ENCODE measurements around the gene BTF3. TPM values are rescaled to one million over a fixed set of nuclear protein-coding genes. Genes with fewer than 3 reads are reported as not detected.
"Not testable (repeated sequence)": the region's sequence is repeated elsewhere in the genome, so short reads cannot be mapped to it uniquely, and the experiment has no call there.

BTF3 gene
- total and polyA plus RNA-seq, 2 of the 8 experiments (the other 6 are each of a cell fraction or from before 2014, with no cell fraction given) = 396 to 754 TPM

DNA sequence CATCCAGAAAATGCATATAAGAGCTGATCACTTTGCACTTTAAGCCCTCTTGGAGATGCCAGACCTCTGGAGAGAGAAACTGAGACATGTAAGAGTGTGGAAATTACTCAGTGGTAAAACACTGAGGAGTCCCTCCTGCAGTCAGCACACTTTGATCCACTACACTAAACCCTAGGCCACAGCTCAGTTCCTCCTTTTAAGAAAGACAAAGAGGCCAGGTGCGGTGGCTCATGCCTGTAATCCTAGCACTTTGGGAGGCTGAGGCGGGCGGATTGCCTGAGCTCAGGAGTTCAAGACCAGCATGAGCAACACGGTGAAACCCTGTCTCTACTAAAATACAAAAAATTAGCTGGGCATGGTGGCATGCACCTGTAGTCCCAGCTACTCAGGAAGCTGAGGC lies 11.0 kb upstream of the BTF3 start:
- not testable (repeated sequence) for H3K14ac ChIP-seq (ENCODE audit: insufficient read length); H2BK15ac ChIP-seq (ENCODE audit: low read length); FAIRE-seq; H3K4ac ChIP-seq (replicated peaks; ENCODE audit: insufficient read length, low read depth, low read length); H4K20me1 ChIP-seq (replicated peaks in 1 of 2; ENCODE audit: control insufficient read depth in 1 of 2, insufficient read depth in 2 of 2, low read length in 2 of 2); H2AFZ ChIP-seq (ENCODE audit: low read length); H3K27me3 ChIP-seq (replicated peaks in 1 of 4; ENCODE audit: control insufficient read depth in 3 of 4, extremely low read depth in 1 of 4, insufficient read depth in 3 of 4, low read length in 3 of 4); H3K79me1 ChIP-seq (ENCODE audit: low read depth, low read length); H3K36me3 ChIP-seq (ENCODE audit: control insufficient read depth in 2 of 4, insufficient read depth in 4 of 4, low read length in 3 of 4); H3K23me2 ChIP-seq (ENCODE audit: low read depth, low read length); H3K9me3 ChIP-seq (ENCODE audit: insufficient read depth in 2 of 2, low read depth in 1 of 2, low read length in 1 of 2); H2BK12ac ChIP-seq (ENCODE audit: low read depth, low read length); H3K79me2 ChIP-seq (ENCODE audit: control insufficient read depth in 1 of 2, insufficient read depth in 2 of 2, low read length in 2 of 2); H3K23ac ChIP-seq (ENCODE audit: insufficient read length); H4K8ac ChIP-seq (ENCODE audit: extremely low read depth, insufficient read depth, low read length); H2AK5ac ChIP-seq (ENCODE audit: low read depth, low read length)
- Histone ChIP-seq H3K4me3 (ENCODE audit: extremely low read depth in 1 of 4, insufficient read depth in 2 of 4, low read depth in 3 of 4, low read length in 4 of 4) (peak overlapping the region in 1 of 4 experiments; percentile 40; a peak in 3 of 8 replicates), H3K18ac (ENCODE audit: extremely low read depth, low read length) (peak overlapping the region; percentile 2), H4K91ac (replicated peaks; ENCODE audit: insufficient read length, low read length) (peak overlapping the region; percentile 9), H2BK120ac (replicated peaks; ENCODE audit: low read depth, low read length) (peak overlapping the region; percentile 93), H2BK20ac (ENCODE audit: low read length) (0 out of 2 replicates have a peak overlapping the region, but pooled peaks have one; percentile 10), H4K5ac (ENCODE audit: insufficient read length, low read depth, low read length) (peak overlapping the region; percentile 63), H3K4me1 (replicated peaks in 1 of 4; ENCODE audit: control insufficient read depth in 3 of 4, insufficient read depth in 4 of 4, low read length in 3 of 4) (peaks cover 14 to 24% (median 21%) of the 10 kb centered on the region in 4 experiments), H3K56ac (replicated peaks; ENCODE audit: insufficient read length, low read depth, low read length) (peak overlapping the region; percentile 59), H3K9ac (replicated peaks in 1 of 4; ENCODE audit: extremely low read depth in 1 of 4, low read depth in 3 of 4, low read length in 3 of 4) (0 out of 7 replicates have a peak overlapping the region, but pooled peaks of 2 of the 4 experiments have one; percentile 15 to 29), H2BK5ac (ENCODE audit: low read depth, low read length) (peak overlapping the region; percentile 60; the same call in 1 of the 2 replicates), H3K27ac (ENCODE audit: low read depth, low read length) (peak overlapping the region; percentile 76; the same call in 1 of the 2 replicates), H3K4me2 (ENCODE audit: insufficient read depth in 1 of 2, low read depth in 2 of 2, low read length in 2 of 2) (peak overlapping the region; percentile 61 to 68)
- peak in 1 of 2 experiments; percentile 63 for DNase-seq (ENCODE audit: low read depth in 1 of 2, low spot score in 2 of 2)
- POLR2A ChIA-PET (ENCODE audit: partially characterized antibody) = interaction anchor here (0.6 to 9.3 kb wide), 23 partner anchors 9 to 570 kb away, joined by 3 to 170 read pairs (median 5); partner anchors contain the start of genes BTF3 and FOXD1
- 5% methylated on average over 4 of the region's 4 CpGs; no CpG with 5 or more reads in 1 of the 2 experiments for WGBS, 2 experiments (ENCODE audit: extremely low coverage in 1 of 2, insufficient coverage in 1 of 2, insufficient read length in 1 of 2, insufficient replicate concordance in 2 of 2, low coverage in 1 of 2, low lambda C conversion rate in 2 of 2, missing lambda C conversion rate in 1 of 2)
- TF ChIP-seq POLR2AphosphoS5 (IDR thresholded peaks at IDR 0.05; ENCODE audit: low read depth, low read length) (peak; percentile 55; the same call in 1 of the 2 replicates), TCF12 (IDR thresholded peaks at IDR 0.05; ENCODE audit: low read depth, low read length) (peak; percentile 83; the same call in 1 of the 2 replicates), BACH1 (IDR thresholded peaks at IDR 0.05; ENCODE audit: low read length) (peak; percentile 24; the same call in 1 of the 2 replicates)
- CTCF ChIA-PET (ENCODE audit: partially characterized antibody) = interaction anchor here (0.8 to 5.3 kb wide), 13 partner anchors 9 to 45 kb away, joined by 3 to 38 read pairs (median 5); partner anchors contain the start of gene FOXD1
